ENCODE results near the gene CFAP92. TPM values are rescaled to one million over a fixed set of nuclear protein-coding genes. Genes with fewer than 3 reads are reported as not detected.

CFAP92 gene
- total RNA-seq, 1 donor from 2014 or later: not detected

DNA sequence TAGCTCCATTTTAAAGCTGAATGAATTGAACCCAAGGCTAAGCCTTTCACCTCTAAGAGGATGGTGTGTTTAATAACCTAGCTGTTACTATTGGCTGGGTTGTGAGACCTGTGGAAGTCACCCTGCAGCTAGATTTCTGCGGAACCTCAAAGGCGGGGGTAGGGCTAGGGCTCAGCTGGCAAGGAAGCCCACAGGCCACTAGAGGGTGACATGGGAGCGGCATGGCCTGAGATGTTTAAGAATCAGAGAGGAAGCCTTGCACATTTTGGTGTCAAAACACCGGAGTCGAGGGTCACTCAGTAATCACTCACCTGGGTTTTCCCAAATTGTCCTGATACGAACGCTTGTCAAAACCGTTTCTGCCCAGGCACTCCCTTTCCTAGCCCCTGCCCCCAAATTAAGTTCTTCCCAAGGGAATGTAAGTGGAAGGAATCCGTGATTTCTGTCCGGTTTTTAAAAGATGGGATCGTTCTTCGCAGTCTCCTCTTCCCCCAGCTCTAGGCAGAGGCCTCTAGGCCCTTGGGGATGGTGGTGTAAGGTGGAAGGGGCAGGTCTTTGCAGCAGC is 118.2 kb downstream of the CFAP92 start:
- ChIA-PET CTCF (interaction anchor here (0.9 to 1.0 kb wide), 2 partner anchors 140 to 370 kb away, joined by 3 to 4 read pairs; no protein-coding TSS in a partner anchor), POLR2A (interaction anchor here (0.6 to 2.6 kb wide), 2 partner anchors 195 to 357 kb away, joined by 4 to 7 read pairs; no protein-coding TSS in a partner anchor)
- intact Hi-C loops (cut with micrococcal nuclease): loop anchor here (5.0 to 10.0 kb wide), 3 partner anchors 309 to 1017 kb away; partner anchors contain the start of genes CNBP, COPG1 and TMCC1
- no peaks in the 10 kb centered on the region for H3K9me3 Mint-ChIP-seq
- no peaks in the 10 kb centered on the region for H3K27me3 Mint-ChIP-seq
- TF ChIP-seq, protein P1, sequence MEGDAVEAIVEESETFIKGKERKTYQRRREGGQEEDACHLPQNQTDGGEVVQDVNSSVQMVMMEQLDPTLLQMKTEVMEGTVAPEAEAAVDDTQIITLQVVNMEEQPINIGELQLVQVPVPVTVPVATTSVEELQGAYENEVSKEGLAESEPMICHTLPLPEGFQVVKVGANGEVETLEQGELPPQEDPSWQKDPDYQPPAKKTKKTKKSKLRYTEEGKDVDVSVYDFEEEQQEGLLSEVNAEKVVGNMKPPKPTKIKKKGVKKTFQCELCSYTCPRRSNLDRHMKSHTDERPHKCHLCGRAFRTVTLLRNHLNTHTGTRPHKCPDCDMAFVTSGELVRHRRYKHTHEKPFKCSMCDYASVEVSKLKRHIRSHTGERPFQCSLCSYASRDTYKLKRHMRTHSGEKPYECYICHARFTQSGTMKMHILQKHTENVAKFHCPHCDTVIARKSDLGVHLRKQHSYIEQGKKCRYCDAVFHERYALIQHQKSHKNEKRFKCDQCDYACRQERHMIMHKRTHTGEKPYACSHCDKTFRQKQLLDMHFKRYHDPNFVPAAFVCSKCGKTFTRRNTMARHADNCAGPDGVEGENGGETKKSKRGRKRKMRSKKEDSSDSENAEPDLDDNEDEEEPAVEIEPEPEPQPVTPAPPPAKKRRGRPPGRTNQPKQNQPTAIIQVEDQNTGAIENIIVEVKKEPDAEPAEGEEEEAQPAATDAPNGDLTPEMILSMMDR (IDR thresholded peaks at IDR 0.05): no peak
- peaks cover 18% of the 10 kb centered on the region for H3K36me3 Mint-ChIP-seq (ENCODE audit: low read depth)
- no peak overlapping the region for H3K27ac Mint-ChIP-seq
- ATAC-seq (ENCODE audit: low read depth) (no peak), DNase-seq (no peak)
- peaks cover 33% of the 10 kb centered on the region for H3K4me1 Mint-ChIP-seq
- no peak overlapping the region for H3K4me3 Mint-ChIP-seq

DNA sequence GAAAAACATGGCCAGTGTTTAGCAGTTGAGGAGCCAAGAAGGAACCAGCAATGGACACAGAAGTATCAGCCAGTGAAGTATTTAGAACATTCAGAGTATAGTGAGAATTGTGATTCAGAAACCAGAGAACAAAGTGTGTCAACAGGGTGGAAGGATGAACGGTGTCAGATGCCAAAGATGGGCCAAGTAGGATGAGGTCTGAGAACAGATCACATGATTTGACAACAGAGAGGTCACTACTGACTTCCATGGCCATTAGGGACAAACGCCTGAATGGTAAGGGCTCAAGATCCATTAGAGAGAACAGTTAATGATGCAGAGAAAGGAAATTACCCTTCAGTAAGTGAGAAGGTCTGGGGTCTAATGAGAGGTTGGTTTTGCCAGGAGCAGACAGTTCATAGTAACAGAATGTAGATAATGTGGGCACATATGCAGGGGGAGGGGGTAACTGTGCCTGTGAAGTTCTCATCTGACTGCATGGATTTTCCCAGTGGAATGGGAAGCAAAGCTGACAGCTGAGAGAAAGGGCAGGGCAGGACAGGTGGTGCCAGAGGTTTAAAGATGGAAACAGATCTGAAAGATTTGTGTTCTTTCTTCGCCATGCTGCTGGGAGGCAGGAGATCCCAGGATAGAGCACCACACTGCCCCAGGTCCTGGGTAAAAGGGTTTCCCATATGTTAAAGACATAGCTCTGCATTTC is 119.2 kb downstream of the CFAP92 start:
- DNase-seq (no peak), ATAC-seq (ENCODE audit: low read depth) (no peak)
- H3K4me1 Mint-ChIP-seq: peaks cover 23% of the 10 kb centered on the region
- no peaks in the 10 kb centered on the region for H3K9me3 Mint-ChIP-seq
- intact Hi-C loops (cut with micrococcal nuclease): loop anchor here (5.0 to 10.0 kb wide), 3 partner anchors 310 to 1018 kb away; partner anchors contain the start of genes CNBP, COPG1 and TMCC1
- no peak overlapping the region for H3K27ac Mint-ChIP-seq
- TF ChIP-seq, protein P1 (IDR thresholded peaks at IDR 0.05): no peak
- no peak overlapping the region for H3K4me3 Mint-ChIP-seq
- CTCF ChIA-PET: interaction anchor here (1.0 kb wide), 1 partner anchor 371 kb away, joined by 4 read pairs; no protein-coding TSS in a partner anchor
- POLR2A ChIA-PET: no interaction called here
- no peaks in the 10 kb centered on the region for H3K27me3 Mint-ChIP-seq
- H3K36me3 Mint-ChIP-seq (ENCODE audit: low read depth): peaks cover 11% of the 10 kb centered on the region

DNA sequence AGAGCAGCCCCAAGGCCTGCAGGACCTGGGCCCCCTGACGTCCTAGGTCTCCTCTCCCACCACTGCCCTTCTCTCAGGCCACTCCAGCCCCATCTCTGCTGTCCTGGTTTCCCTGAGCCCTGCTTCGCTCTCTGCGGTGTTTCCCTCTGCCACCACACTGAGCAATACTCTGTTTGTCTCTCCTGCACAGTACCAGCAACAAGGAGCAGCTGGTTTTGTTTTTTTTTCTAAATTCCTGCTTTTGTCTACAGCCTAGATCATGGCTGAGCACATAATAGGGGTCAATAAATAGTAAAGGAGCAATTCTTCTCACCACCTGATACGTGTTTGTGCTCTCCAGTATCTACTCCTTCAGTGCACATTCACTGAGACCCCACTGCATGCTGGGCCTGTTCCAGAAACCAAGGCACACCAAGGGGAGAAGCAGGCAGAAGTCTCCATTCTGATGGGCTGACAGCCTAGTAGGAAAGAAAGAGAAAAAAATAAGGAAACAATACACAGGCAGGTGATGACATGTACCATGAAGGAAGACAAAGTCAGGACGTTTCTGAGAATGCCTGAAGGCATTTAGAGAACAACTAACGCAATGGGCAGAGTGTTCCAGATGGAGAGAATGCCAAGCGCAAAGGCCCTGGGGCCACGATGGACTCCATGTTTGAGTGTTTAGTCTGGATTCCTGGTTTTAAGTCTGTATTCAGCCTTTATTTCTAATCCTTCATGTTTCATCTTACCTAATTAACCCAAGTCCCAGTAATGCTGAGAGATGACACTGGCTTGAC is 120.4 kb downstream of the CFAP92 start:
- no peak overlapping the region for H3K4me3 Mint-ChIP-seq
- ChIA-PET CTCF (no interaction called here), POLR2A (no interaction called here)

DNA sequence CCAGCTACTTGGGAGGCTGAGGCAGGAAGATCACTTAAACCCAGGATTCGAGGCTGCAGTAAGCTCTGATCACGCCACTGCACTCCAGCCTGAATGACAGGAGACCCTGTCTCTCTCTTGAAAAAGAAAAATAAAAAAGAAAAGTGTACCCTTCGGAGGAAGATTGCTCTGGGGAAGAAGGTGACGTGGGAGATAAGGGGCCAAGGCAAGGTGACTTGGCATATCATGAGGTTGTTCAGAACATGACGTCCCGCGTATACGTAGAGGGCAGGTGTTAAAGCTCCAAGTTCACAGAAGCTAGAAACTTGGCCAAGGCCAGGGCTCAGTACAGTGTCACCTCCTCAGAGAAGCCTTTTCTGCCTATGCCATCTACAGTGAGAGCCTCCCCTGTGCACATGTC is 121.1 kb downstream of the CFAP92 start:
- no peak for DNase-seq
- no peak overlapping the region for H3K27ac Mint-ChIP-seq
- no peak for ATAC-seq (ENCODE audit: low read depth)
- intact Hi-C loops (cut with micrococcal nuclease): loop anchor here (10.0 kb wide), 1 partner anchor 312 kb away; the partner anchor contains the start of gene CNBP
- CTCF ChIA-PET: no interaction called here
- no peaks in the 10 kb centered on the region for H3K9me3 Mint-ChIP-seq
- TF ChIP-seq, protein P1 (IDR thresholded peaks at IDR 0.05): no peak
- POLR2A ChIA-PET: no interaction called here
- peaks cover 4% of the 10 kb centered on the region for H3K4me1 Mint-ChIP-seq
- peaks cover 2% of the 10 kb centered on the region for H3K36me3 Mint-ChIP-seq (ENCODE audit: low read depth)
- no peak overlapping the region for H3K4me3 Mint-ChIP-seq
- no peaks in the 10 kb centered on the region for H3K27me3 Mint-ChIP-seq

More for the DNA sequence above, 120.4 kb downstream of the CFAP92 start:
- Mint-ChIP-seq H3K4me1 (peaks cover 11% of the 10 kb centered on the region), H3K36me3 (ENCODE audit: low read depth) (peaks cover 3% of the 10 kb centered on the region), H3K27me3 (no peaks in the 10 kb centered on the region), H3K27ac (no peak overlapping the region), H3K9me3 (no peaks in the 10 kb centered on the region)
- intact Hi-C loops (cut with micrococcal nuclease): loop anchor here (10.0 kb wide), 1 partner anchor 311 kb away; the partner anchor contains the start of gene CNBP
- ATAC-seq (ENCODE audit: low read depth) (no peak), DNase-seq (no peak)
- TF ChIP-seq, protein P1 (IDR thresholded peaks at IDR 0.05): no peak
